ENCODE data around the gene MMP11.
A peak's percentile ranks its signal among the peaks of the same experiment; 100 is the strongest.

MMP11 gene

GRCh38 chr22:23787910-23788309 is 15.3 kb downstream of the MMP11 start:
- peak overlapping the region; percentile 73 for H3K4me3 ChIP-seq (replicated peaks; ENCODE audit: insufficient read depth, low read length)
- TF ChIP-seq REST (IDR thresholded peaks at IDR 0.05; ENCODE audit: insufficient replicate concordance, low read depth) (no peak), GABPA (IDR thresholded peaks at IDR 0.05; ENCODE audit: low read depth) (no peak), POLR2AphosphoS5 (IDR thresholded peaks at IDR 0.05; ENCODE audit: low read depth) (no peak), CTCF (IDR thresholded peaks at IDR 0.05; ENCODE audit: insufficient read depth, low read length) (no peak), SPI1 (IDR thresholded peaks at IDR 0.05; ENCODE audit: borderline replicate concordance, low read depth) (no peak)
- no peak for DNase-seq (ENCODE audit: low read depth in 1 of 2, low spot score in 1 of 2)
- peak overlapping the region; percentile 97; the same call in 1 of the 2 replicates for H3K27ac ChIP-seq (replicated peaks)
- no peaks in the 10 kb centered on the region for H3K27me3 ChIP-seq (ENCODE audit: insufficient read depth, poor library complexity, severe bottlenecking)

GRCh38 chr22:23789121-23789520 is 16.5 kb downstream of the MMP11 start:
- Histone ChIP-seq H3K27me3 (ENCODE audit: insufficient read depth, poor library complexity, severe bottlenecking) (no peaks in the 10 kb centered on the region), H3K27ac (replicated peaks) (no peak overlapping the region), H3K4me3 (replicated peaks; ENCODE audit: insufficient read depth, low read length) (no peak overlapping the region)
- DNase-seq (ENCODE audit: low read depth in 1 of 2, low spot score in 1 of 2), result no peak
- no peak for TF ChIP-seq POLR2AphosphoS5 (IDR thresholded peaks at IDR 0.05; ENCODE audit: low read depth)
- no peak for TF ChIP-seq REST (IDR thresholded peaks at IDR 0.05; ENCODE audit: insufficient replicate concordance, low read depth)
- no peak for TF ChIP-seq SPI1 (IDR thresholded peaks at IDR 0.05; ENCODE audit: borderline replicate concordance, low read depth)
- no peak for TF ChIP-seq CTCF (IDR thresholded peaks at IDR 0.05; ENCODE audit: insufficient read depth, low read length)
- no peak for TF ChIP-seq GABPA (IDR thresholded peaks at IDR 0.05; ENCODE audit: low read depth)

- no peak overlapping the region for H3K27ac ChIP-seq (replicated peaks)
- no peak overlapping the region for H3K4me3 ChIP-seq (replicated peaks; ENCODE audit: insufficient read depth, low read length)
- DNase-seq (ENCODE audit: low read depth in 1 of 2, low spot score in 1 of 2), result no peak
Observed at GRCh38 chr22:23789638-23790037, 17.0 kb downstream of the MMP11 start.

More at GRCh38 chr22:23789638-23790037, 17.0 kb downstream of the MMP11 start:
- H3K27me3 ChIP-seq (ENCODE audit: insufficient read depth, poor library complexity, severe bottlenecking), result no peaks in the 10 kb centered on the region
- no peak for TF ChIP-seq REST (IDR thresholded peaks at IDR 0.05; ENCODE audit: insufficient replicate concordance, low read depth)
- TF ChIP-seq POLR2AphosphoS5 (IDR thresholded peaks at IDR 0.05; ENCODE audit: low read depth), result no peak
- TF ChIP-seq SPI1 (IDR thresholded peaks at IDR 0.05; ENCODE audit: borderline replicate concordance, low read depth), result no peak
- TF ChIP-seq CTCF (IDR thresholded peaks at IDR 0.05; ENCODE audit: insufficient read depth, low read length), result no peak
- TF ChIP-seq GABPA (IDR thresholded peaks at IDR 0.05; ENCODE audit: low read depth), result no peak

Data from HL-60 (cell line).